PC-3 (cell line): ENCODE data around the gene VASH1. TPM values are rescaled to one million over a fixed set of nuclear protein-coding genes. Genes with fewer than 3 reads are reported as not detected.

Source experiments
- ATAC-seq: fragments of 200-7000 bp; cut with Tn5 transposase; 2 replicates; pipeline ENCODE4 v1.9.1; 2020; ENCODE audit warnings: mild to moderate bottlenecking, moderate library complexity
- BruUV-seq: library from RNA; stranded (reverse); fragments of 400-500 nt; replicated peaks from 2 replicates; lab custom pipeline; 2021; lab: Mats Ljungman, UMichigan
- CTCF ChIA-PET: fragments of 300-600 bp; sonication (Branson Sonifier 250); formaldehyde crosslinking; loops from one replicate; lab custom pipeline; 2022; ENCODE audit warnings: antibody characterized with exemption; lab: Charles Lee
- POLR2A ChIA-PET: fragments of 300-600 bp; sonication (Branson Sonifier 250); formaldehyde crosslinking; loops from one replicate; lab custom pipeline; 2022; ENCODE audit warnings: antibody characterized with exemption; ENCODE audit not compliant: unreplicated experiment; lab: Charles Lee
- DNase-seq: peaks from one replicate; pipeline ENCODE4 v3.0.0-alpha.2; 2015
- H2AFZ ChIP-seq: fragments of 300-600 bp; sonication (generic); 2 replicates; pipeline ENCODE4 v1.6.0; 2016; ENCODE audit warnings: antibody characterized with exemption, low read length
- H3F3A ChIP-seq: fragments of 300-600 bp; sonication (generic); one replicate; pipeline ENCODE4 v1.6.0; 2017; ENCODE audit warnings: antibody characterized with exemption, low read length, control low read depth, mild to moderate bottlenecking; ENCODE audit not compliant: unreplicated experiment
- H3K27ac ChIP-seq: fragments of 300-600 bp; sonication (generic); 2 replicates; pipeline ENCODE4 v1.5.1; 2016; ENCODE audit warnings: mild to moderate bottlenecking, low read length
- H3K27me3 ChIP-seq: fragments of 300-600 bp; sonication (generic); 2 replicates; pipeline ENCODE4 v1.6.1; 2016; ENCODE audit warnings: low read length, mixed read lengths
- H3K36me3 ChIP-seq: fragments of 300-600 bp; sonication (generic); 2 replicates; pipeline ENCODE4 v1.6.1; 2016; ENCODE audit warnings: low read depth, mixed run types, low read length, mixed read lengths
- H3K4me1 ChIP-seq: fragments of 300-600 bp; sonication (generic); 2 replicates; pipeline ENCODE4 v1.5.1; 2016; ENCODE audit warnings: low read length; ENCODE audit not compliant: insufficient read depth
- H3K4me2 ChIP-seq: fragments of 300-600 bp; sonication (generic); 2 replicates; pipeline ENCODE4 v1.6.0; 2016; ENCODE audit warnings: low read length
- H3K4me3 ChIP-seq: fragments of 300-600 bp; sonication (generic); 2 replicates; pipeline ENCODE4 v1.5.1; 2016; ENCODE audit warnings: mild to moderate bottlenecking, low read length, mixed read lengths
- H3K79me2 ChIP-seq: fragments of 300-600 bp; sonication (generic); 2 replicates; pipeline ENCODE4 v1.6.1; 2017; ENCODE audit warnings: low read length, mixed read lengths
- H3K9ac ChIP-seq: fragments of 300-600 bp; sonication (generic); 2 replicates; pipeline ENCODE4 v1.6.0; 2016; ENCODE audit warnings: mild to moderate bottlenecking, low read length
- H3K9me2 ChIP-seq: fragments of 300-600 bp; sonication (generic); replicated peaks from 2 replicates; pipeline ENCODE4 v1.6.1; 2016; ENCODE audit warnings: mixed run types, low read length, mixed read lengths
- H3K9me3 ChIP-seq: fragments of 300-600 bp; sonication (generic); 2 replicates; pipeline ENCODE4 v1.6.1; 2016; ENCODE audit warnings: low read length, mixed read lengths
- H4K20me1 ChIP-seq: fragments of 300-600 bp; sonication (generic); 2 replicates; pipeline ENCODE4 v1.6.1; 2016; ENCODE audit warnings: low read length, mixed read lengths
- CTCF ChIP-seq: fragments of 300-600 bp; sonication (generic); conservative IDR thresholded peaks from 2 replicates; pipeline ENCODE4 v1.5.1; 2017; ENCODE audit warnings: antibody characterized with exemption, low read depth, mild to moderate bottlenecking, low read length
- EZH2 ChIP-seq: fragments of 300-600 bp; sonication (generic); IDR thresholded peaks from one replicate; pipeline ENCODE4 v1.6.1; 2017; ENCODE audit warnings: antibody characterized with exemption, mild to moderate bottlenecking, low read length; ENCODE audit not compliant: unreplicated experiment
- EZH2phosphoT487 ChIP-seq: fragments of 300-600 bp; sonication (generic); IDR thresholded peaks from 2 replicates; pipeline ENCODE4 v1.6.1; 2018; ENCODE audit warnings: mild to moderate bottlenecking, antibody characterized with exemption, low read length, borderline replicate concordance
- intact Hi-C: fragments of 100-400 bp; cut with micrococcal nuclease; formaldehyde crosslinking; loops from 2 replicates; pipeline ENCODE4 v1.9.0; 2023
- total RNA-seq: library from RNA; depleted of rRNA; stranded (reverse); fragments of >200 nt; gene quantifications from 2 replicates; pipeline ENCODE4 v1.2.3, GENCODE V29; 2014

The VASH1 gene
- total RNA-seq, 1 experiment from 2014 or later = 1.8 TPM

DNA sequence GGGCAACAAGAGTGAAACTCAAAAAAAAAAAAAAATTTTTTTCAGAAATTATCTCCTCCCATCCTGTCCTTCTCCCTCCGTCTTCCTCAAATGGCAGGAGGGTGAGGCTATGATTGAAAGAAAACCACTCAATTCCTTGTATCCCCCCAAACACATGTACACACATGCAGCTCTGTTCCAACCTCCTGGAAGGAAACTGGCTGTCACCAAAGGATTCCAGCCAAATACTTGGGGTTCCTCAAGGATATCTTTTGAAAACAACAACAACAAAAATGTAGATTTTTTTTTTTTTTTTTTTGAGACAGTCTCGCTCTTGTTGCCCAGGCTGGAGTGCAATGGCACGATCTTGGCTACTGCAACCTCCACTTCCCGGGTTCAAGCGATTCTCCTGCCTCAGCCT lies 46.8 kb upstream of the VASH1 start:
- H3K27me3 ChIP-seq = peaks cover 65% of the 10 kb centered on the region
- H3K9me2 ChIP-seq = no peaks in the 10 kb centered on the region
- intact Hi-C loops = loop anchor here (5.0 kb wide), 1 partner anchor 158 kb away; no protein-coding TSS in a partner anchor
- H3K36me3 ChIP-seq = no peaks in the 10 kb centered on the region
- BruUV-seq = no TSS peak
- DNase-seq (no peak), ATAC-seq (no peak)
- no peaks in the 10 kb centered on the region for H4K20me1 ChIP-seq
- H3K4me2 ChIP-seq = no peak overlapping the region
- H3F3A ChIP-seq = no peaks in the 10 kb centered on the region
- H3K9ac ChIP-seq = no peak overlapping the region
- POLR2A ChIA-PET = no interaction called here
- no peak for TF ChIP-seq CTCF
- no peak for TF ChIP-seq EZH2phosphoT487
- no peak for TF ChIP-seq EZH2
- H3K9me3 ChIP-seq = no peaks in the 10 kb centered on the region
- CTCF ChIA-PET = no interaction called here
- no peak overlapping the region for H3K27ac ChIP-seq
- H3K4me1 ChIP-seq = no peaks in the 10 kb centered on the region
- H3K4me3 ChIP-seq = no peak overlapping the region
- no peaks in the 10 kb centered on the region for H3K79me2 ChIP-seq
- no peak overlapping the region for H2AFZ ChIP-seq

- Histone ChIP-seq H3K9me2 (no peaks in the 10 kb centered on the region), H3K79me2 (no peaks in the 10 kb centered on the region), H2AFZ (no peak overlapping the region), H3F3A (no peaks in the 10 kb centered on the region), H3K4me2 (no peak overlapping the region), H3K36me3 (no peaks in the 10 kb centered on the region), H3K27ac (no peak overlapping the region), H3K9ac (no peak overlapping the region), H4K20me1 (no peaks in the 10 kb centered on the region), H3K27me3 (peaks cover 65% of the 10 kb centered on the region), H3K4me1 (no peaks in the 10 kb centered on the region), H3K9me3 (no peaks in the 10 kb centered on the region), H3K4me3 (no peak overlapping the region)
- CTCF ChIA-PET = no interaction called here
- POLR2A ChIA-PET = no interaction called here
- intact Hi-C loops = no loop called here
- BruUV-seq = no TSS peak
- ATAC-seq (no peak), DNase-seq (no peak)
- TF ChIP-seq CTCF (no peak), EZH2 (no peak), EZH2phosphoT487 (no peak)
These were observed 46.2 kb upstream of the VASH1 start for GRCh38 chr14:76715101-76715500.

- Histone ChIP-seq H3K4me2 (no peak overlapping the region), H3K4me3 (no peak overlapping the region), H3F3A (no peaks in the 10 kb centered on the region), H3K79me2 (no peaks in the 10 kb centered on the region), H3K27ac (no peak overlapping the region), H3K9ac (no peak overlapping the region), H3K27me3 (peaks cover 65% of the 10 kb centered on the region), H2AFZ (no peak overlapping the region), H3K4me1 (no peaks in the 10 kb centered on the region), H3K36me3 (no peaks in the 10 kb centered on the region), H3K9me3 (no peaks in the 10 kb centered on the region), H4K20me1 (no peaks in the 10 kb centered on the region), H3K9me2 (no peaks in the 10 kb centered on the region)
- POLR2A ChIA-PET = no interaction called here
- no peak for DNase-seq
- CTCF ChIA-PET = no interaction called here
- intact Hi-C loops = no loop called here
- ATAC-seq = no peak
- BruUV-seq = no TSS peak
- TF ChIP-seq CTCF (no peak), EZH2phosphoT487 (no peak)
These were observed 45.7 kb upstream of the VASH1 start for GRCh38 chr14:76715511-76716081.
